Epithelial cell of proximal tubule (primary cell): ENCODE results near the gene CNOT1. TPM values are rescaled to one million over a fixed set of nuclear protein-coding genes. Genes with fewer than 3 reads are reported as not detected.
A peak's percentile ranks its signal among the peaks of the same experiment; 100 is the strongest.

Experiments
- DNase-seq: peaks from one replicate; pipeline ENCODE4 v3.0.0-alpha.2; 2011; ENCODE audit warnings: low read depth
- H3K4me3 ChIP-seq: 2 replicates; pipeline ENCODE4 v1.5.1; 2011; ENCODE audit warnings: low read depth, mild to moderate bottlenecking, low read length
- total RNA-seq: library from RNA; depleted of rRNA; stranded (reverse); fragments of >200 nt; gene quantifications from 2 replicates; pipeline ENCODE4 v1.2.3, GENCODE V29; 2015
- TF ChIP-seq, protein P1 (sequence below): conservative IDR thresholded peaks from 2 replicates; pipeline ENCODE4 v1.5.1; 2012; ENCODE audit warnings: low read depth, mild to moderate bottlenecking, low read length

CNOT1 gene
- total RNA-seq, 1 donor from 2014 or later = 70.6 TPM

DNA sequence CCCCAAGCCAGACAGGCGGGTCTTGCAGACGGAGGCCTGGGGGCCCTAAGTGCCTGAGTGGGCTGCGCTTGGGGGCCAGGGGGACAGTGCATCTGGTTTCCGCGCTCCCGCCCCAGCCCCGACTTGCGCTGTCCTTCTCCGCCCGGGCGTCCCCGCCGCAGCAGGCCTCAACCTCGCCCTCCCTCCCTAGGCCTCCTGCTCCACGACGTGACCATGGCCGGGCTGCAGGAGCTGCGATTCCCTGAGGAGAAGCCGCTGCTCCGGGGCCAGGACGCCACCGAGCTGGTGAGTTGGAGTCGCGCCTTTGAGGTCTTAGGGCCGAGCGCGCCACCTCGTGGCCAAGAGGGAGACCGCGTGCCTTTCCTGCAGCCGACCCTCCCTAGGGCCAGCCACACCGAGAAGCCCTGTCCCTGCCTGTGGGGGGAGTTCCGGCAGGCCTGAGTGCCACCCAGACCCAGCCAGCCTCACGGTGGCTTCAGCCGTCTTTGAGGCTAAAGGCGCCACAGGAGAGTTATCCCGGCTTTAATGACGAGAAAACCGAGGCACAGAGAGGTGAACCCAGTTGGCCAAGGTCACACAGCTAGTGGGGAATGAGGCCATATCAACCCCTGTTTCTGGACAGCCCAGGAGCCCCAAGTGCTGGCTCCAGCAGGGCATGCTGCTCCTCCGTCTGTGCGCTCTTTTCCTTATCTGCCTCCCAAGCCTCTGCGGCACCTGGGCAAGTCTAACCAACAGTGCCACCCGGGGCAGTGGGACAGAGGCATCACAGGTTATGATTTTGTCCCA is 141.9 kb downstream of the CNOT1 start:
- no peak for DNase-seq
- H3K4me3 ChIP-seq = no peak overlapping the region
- TF ChIP-seq, protein P1, sequence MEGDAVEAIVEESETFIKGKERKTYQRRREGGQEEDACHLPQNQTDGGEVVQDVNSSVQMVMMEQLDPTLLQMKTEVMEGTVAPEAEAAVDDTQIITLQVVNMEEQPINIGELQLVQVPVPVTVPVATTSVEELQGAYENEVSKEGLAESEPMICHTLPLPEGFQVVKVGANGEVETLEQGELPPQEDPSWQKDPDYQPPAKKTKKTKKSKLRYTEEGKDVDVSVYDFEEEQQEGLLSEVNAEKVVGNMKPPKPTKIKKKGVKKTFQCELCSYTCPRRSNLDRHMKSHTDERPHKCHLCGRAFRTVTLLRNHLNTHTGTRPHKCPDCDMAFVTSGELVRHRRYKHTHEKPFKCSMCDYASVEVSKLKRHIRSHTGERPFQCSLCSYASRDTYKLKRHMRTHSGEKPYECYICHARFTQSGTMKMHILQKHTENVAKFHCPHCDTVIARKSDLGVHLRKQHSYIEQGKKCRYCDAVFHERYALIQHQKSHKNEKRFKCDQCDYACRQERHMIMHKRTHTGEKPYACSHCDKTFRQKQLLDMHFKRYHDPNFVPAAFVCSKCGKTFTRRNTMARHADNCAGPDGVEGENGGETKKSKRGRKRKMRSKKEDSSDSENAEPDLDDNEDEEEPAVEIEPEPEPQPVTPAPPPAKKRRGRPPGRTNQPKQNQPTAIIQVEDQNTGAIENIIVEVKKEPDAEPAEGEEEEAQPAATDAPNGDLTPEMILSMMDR = peak; percentile 82

DNA sequence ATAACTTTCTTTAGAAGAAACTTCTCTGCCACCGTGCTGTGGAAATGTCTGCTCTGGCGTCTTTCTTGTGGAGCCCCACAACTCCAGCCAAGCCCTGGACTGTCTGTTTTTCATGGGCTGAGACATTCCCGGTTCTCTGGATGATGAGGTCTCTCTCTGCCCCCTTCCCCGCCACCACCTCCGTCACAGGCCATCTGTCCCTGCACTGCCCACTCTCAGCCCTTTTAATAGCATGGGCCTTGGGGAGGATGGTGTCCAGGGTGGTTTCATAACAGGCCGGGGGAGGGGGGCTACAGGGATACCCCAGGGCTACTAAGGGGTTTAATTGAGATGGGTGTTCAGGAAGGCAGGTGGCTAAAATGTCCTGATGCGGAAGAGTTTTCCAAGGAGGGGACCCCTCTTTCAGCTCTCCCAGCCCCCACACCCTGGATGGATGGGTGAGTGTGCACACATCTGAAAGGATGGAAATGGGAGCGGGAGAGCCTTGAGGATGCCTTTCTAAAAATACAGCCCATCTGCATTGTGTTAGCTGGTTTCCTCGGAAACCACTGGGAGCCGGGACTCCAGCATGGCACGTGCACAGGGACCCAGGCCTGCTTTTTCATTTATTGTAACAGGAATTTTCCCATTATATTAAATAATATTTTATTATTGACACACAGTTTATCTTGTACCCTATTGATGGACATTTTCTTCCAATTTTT is 144.3 kb downstream of the CNOT1 start:
- DNase-seq = no peak
- TF ChIP-seq, protein P1 = no peak
- no peak overlapping the region for H3K4me3 ChIP-seq

DNA sequence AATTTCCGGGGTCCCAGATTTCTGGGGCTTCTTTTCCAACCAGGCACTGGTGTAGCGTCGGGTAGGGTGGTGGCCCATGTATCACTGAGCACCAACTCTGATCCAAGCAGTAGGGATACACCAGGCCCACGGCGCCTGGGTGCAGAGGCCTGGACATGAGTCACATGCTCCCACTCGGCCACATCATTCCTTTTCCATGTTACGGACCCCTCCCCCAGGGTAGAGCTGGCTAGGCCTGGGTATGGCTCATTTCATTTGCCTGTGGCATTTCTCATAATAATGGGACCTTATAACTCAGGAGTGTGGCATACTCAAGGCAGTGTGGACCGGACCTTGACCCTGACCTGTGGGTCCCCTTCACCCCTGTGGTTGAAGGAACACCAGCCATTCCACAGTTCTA is 147.7 kb downstream of the CNOT1 start:
- no peak overlapping the region for H3K4me3 ChIP-seq
- TF ChIP-seq, protein P1 = no peak
- no peak for DNase-seq

DNA sequence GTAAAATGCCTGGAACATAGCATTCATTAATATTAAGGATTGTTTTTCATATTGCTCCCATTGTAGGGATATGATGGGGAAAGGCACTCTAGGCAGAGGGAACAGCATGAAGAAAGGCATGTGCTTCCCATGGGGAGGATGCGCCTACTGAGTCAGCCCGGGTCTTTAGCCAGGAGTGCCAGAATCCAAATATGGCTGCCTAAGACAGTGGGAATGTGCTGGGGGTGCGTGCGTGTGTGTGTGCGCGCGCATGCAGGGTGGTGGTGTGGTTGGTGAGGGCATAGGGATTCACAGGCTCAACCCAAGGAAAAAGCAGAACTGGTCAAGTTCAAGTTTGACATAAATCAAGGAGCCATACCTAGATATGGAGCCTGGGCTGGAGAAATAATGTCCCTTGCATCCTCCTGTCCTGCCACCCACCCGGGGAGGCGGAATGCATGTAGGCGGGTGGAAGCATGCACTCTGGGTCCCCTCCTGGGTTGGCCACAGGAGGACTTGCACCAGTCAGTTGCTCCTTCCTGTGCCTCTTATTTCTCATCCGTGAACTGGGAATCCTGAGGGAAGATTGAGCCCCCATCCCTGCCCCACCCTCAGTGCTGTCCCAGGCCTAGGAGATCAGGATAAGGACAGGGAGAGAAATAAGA is 148.3 kb downstream of the CNOT1 start:
- TF ChIP-seq, protein P1 = no peak
- DNase-seq = no peak
- no peak overlapping the region for H3K4me3 ChIP-seq

DNA sequence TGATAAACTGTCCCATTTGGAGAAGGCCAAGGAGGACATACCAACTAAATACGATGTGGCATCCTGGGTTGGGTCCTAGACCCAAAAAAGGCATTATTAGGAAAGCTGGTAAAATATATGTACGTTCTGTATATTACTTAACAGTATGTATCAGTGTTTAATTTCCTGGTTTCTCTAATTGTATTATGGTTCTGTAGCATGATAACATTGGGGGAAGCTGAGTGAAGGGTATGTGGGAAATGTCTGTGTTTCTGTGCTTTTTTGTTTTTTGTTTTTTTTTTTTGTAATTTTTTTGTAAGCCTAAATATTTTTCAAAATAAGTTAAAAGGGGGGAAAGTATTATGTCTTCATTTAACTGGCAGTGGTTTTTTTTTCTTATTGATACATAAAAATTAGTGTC is 151.2 kb downstream of the CNOT1 start:
- H3K4me3 ChIP-seq = no peak overlapping the region
- DNase-seq = no peak
- TF ChIP-seq, protein P1 = no peak

DNA sequence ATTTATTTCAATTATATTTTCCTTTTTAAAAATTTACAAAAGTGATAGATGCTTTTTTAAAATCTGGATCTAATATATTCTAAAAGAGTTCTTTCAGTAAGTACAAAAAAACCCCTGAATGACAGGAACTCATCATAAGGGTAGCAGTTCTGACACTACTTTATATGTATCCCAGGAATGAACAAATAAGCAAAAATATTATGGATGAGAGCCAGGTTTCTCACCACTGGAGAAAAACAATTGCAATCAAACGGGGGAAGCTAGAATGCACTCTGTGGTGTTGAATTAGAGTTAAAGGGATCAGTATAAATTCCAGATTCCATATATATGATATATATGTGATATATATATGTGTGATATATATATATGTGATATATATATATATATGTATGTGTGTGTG is 152.8 kb downstream of the CNOT1 start:
- TF ChIP-seq, protein P1 = no peak

More for the DNA sequence above, 152.8 kb downstream of the CNOT1 start:
- DNase-seq = no peak
- H3K4me3 ChIP-seq = no peak overlapping the region
